Left cardiac atrium (tissue), 4 donors: ENCODE results near the gene DIP2B. TPM values are rescaled to one million over a fixed set of nuclear protein-coding genes. Genes with fewer than 3 reads are reported as not detected.

Experiments used
- ATAC-seq, 2 donors: fragments of 200-7000 bp; cut with Tn5 transposase; one replicate each; pipeline ENCODE4 v1.9.1; 2020; ENCODE audit warnings: mild to moderate bottlenecking in 2 of 2, moderate library complexity in 2 of 2
- DNase-seq: peaks from one replicate; pipeline ENCODE4 v3.0.0-alpha.2; 2020
- intact Hi-C, 2 donors: fragments of 100-400 bp; cut with DNase I; formaldehyde crosslinking; loops; one replicate each; pipeline versions ENCODE4 v1.14.1 to v1.15.1; 2022 to 2023
- total RNA-seq, 2 donors: library from RNA; stranded (reverse); fragmentation: NEBNext Ultra II Directional; extraction: Animal tissue kit (Norgen Biotek cat#: 25700); gene quantifications; one replicate each; pipeline ENCODE4 v1.2.1, GENCODE V29; 2021
- donor health status: DM: no; HTN: yes; CAD: no.
- donor health status: DM: no; HTN: yes; CAD: no; lungs with severe emphysema.
- donor health status: DM: yes; HTN: yes; CAD: no.
- donor health status: Dilated cardiomyopathy.

Gene DIP2B
- total RNA-seq, 2 donors from 2014 or later: 12.7 to 12.8 TPM

GRCh38 chr12:50772877-50773276, 268.1 kb downstream of the DIP2B start:
- DNase-seq: no peak
- ATAC-seq: no peak
- intact Hi-C loops: no loop called here

- no peak for ATAC-seq
- intact Hi-C loops: no loop called here
- no peak for DNase-seq
These were observed 270.5 kb downstream of the DIP2B start for GRCh38 chr12:50775251-50775650.

DNA sequence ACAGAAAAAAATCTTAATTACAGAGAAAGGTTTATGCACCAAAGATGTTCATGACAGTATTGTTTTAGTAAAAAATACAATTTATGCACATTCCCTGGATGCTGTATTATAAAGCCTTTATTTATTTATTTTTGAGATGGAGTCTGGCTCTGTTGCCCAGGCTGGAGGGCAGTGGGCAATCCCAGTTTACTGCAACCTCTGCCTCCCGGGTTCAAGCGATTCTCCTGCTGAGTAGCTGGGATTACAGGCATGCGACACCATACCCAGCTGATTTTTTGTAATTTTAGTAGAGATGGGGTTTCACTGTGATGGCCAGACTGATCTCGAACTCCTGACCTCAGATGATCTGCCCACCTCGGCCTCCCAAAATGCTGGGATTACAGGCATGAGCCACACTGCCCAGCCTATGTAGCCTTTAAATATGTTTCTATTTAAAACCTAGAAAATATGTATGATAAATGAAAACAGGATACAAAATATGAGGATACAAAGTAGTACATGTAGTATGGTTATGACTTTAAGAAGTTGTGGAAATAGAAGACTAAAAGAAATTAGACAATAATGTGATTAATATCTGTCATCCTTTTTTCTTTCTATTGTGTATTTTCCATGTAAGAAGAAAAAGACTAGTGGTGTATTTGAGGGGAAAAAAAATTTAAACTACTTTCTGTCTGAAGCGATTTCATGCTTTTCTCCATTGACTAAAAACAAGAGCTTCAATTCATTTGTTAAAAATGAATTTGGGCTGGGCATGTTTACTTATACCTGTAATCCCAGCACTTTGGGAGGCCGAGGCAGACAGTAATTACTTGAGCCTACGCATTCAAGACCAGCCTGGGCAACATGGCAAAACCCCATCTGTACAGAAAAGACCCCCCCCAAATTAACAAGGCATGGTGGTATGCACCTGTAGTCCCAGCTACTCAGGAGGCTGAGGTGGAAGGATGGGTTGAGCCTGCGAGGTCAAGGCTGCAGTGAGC, 272.3 kb downstream of the DIP2B start:
- intact Hi-C loops: no loop called here
- no peak for DNase-seq
- ATAC-seq: no peak

DNA sequence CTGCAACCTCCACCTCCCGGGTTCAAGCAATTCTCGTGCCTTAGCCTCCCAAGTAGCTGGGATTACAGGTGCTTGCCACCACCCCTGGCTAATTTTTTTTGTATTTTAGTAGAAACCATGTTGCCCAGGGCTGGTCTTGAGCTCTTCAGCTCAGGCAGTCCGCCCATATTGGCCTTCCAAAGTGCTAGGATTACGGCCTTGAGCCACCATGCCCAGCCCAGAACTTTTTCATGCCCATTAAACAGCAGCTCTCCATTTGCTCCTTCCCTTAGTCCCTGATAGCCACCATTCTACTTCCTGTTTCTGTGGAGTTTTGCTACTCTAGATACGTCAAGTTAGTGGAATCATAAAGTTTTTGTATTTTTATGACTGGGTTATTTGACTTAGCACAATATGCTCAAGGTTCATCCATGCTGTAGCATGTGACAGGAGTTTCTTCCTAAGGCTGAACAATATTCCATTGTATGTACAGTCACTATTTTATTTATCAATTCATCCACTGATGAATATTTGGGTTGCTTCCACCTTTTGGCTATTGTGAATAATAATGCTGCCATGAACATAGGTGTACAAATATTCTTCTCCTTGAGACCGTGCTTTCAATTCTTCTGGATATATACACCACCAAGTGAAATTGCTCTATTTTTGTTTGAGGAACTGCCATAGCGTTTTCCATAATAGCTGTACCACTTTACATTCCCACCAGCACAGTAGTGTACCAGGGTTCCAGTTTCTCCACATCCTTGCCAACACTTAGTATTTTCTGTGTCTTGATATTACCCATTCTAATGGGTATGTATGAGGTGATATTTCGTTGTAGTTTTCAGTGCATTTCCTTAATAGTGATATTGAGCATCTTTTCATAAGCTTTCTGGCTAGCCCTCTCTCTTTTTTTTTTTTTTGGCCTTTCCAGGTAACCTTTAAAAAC, 274.1 kb downstream of the DIP2B start:
- intact Hi-C loops: no loop called here
- ATAC-seq: no peak
- DNase-seq: no peak

DNA sequence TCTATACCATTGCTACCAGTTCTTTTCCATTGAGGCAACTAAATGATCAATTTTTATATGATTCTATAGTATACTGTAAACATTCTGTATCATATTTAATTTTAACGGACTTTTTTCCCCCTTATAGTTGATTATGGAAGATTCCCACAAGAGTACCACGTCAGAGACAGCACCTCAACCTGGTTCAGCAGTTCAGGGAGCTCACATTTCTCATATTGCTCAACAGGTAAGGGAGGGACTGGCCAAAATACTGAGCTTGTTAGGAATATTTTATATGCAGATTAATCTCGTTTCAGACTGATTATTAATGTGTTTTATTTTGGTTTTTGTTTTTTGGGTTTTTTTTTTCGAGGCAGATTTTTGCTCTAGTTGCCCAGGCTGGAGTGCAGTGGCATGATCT, 275.2 kb downstream of the DIP2B start:
- intact Hi-C loops: no loop called here
- ATAC-seq: no peak
- DNase-seq: no peak

GRCh38 chr12:50784501-50784900, 279.7 kb downstream of the DIP2B start:
- intact Hi-C loops: no loop called here
- ATAC-seq (no peak), DNase-seq (no peak)

DNA sequence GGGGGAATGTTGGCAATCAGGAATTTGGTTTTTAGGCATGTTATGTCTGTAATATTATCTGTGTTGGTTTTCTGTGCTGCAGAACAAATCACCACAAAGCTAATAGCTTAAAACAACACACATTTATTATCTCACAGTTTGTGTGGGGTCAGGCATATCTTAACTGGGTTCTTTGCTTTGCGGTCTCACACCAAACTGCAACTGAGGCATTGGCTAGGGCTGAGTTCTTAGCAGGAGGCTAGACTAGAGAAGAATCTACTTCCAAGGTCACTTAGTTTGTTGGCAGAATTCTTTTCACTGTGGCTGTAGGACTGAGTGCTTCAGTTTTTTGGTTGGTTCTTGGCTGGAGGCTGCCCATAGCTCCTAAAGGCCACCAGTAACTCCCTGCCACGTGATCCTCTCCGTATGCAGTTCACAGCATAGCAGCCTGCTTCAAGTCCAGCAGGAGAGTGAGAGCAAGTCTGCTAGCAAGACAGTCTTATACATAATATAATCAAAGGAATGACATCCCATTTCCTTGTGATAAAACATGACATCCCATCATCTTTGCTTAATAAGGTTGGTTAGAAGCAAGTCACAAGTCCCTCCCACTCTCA, 280.7 kb downstream of the DIP2B start:
- ATAC-seq (no peak), DNase-seq (no peak)
- intact Hi-C loops: no loop called here

- intact Hi-C loops: no loop called here
- ATAC-seq (peak; percentile 47 to 95), DNase-seq (no peak)
These were observed 281.9 kb downstream of the DIP2B start for GRCh38 chr12:50786498-50787231.

DNA sequence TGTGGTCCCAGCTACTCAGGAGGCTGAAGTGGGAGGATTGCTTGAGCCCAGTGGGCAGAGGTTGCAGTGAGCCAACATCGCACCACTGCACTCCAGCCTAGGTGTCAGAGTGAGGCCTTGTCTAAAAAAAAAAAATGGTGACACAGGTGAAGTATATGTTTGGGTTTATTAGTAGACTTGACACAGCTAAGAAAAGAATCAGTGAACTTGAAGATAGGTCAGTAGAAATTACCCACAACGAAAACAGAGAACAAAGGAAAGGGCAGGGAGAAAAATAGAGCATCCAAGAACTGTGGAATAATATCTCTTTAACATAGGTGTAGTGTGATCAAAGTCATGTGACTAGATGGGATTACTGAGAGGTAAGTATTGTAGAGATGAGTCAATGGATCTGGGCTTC, 282.8 kb downstream of the DIP2B start:
- no peak for ATAC-seq
- intact Hi-C loops: no loop called here
- no peak for DNase-seq

DNA sequence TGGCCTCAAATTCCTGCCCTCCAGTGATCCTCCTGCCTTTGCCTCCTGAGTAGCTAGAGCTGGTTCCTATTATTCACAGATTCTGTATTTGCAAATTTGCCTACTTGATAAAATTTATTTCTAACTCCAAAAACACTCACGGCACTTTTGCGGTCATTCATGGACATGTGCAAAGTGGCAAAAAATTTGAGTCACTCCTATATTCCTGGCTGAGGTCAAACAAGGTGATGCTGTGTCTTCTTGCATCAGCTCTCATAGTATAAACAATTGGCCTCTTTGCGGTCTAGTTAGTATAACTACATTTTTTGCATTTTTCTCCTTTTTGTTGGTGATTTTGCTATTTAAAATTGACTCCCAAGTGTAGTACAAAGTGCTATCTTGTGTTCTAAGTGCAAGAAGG, 283.8 kb downstream of the DIP2B start:
- intact Hi-C loops: no loop called here
- no peak for ATAC-seq
- no peak for DNase-seq

GRCh38 chr12:50790081-50790480, 285.3 kb downstream of the DIP2B start:
- no peak for ATAC-seq
- intact Hi-C loops: no loop called here
- DNase-seq: no peak

Other genes starting within 250 kb of the DIP2B start
- gene LIMA1, start 221.5 kb upstream of the DIP2B start, total RNA-seq: 10 to 100 TPM; 30.6 to 37.7 TPM
- not detected for gene FAM186A, start 108.4 kb upstream of the DIP2B start, total RNA-seq
- 10 to 100 TPM; 56.2 to 79.8 TPM for gene LARP4, start 104.1 kb upstream of the DIP2B start, total RNA-seq